ENCODE measurements around the gene CLPSL2. TPM values are rescaled to one million over a fixed set of nuclear protein-coding genes. Genes with fewer than 3 reads are reported as not detected.
A peak's percentile ranks its signal among the peaks of the same experiment; 100 is the strongest.

CLPSL2 gene
- total RNA-seq, 2 donors from 2014 or later: not detected

DNA sequence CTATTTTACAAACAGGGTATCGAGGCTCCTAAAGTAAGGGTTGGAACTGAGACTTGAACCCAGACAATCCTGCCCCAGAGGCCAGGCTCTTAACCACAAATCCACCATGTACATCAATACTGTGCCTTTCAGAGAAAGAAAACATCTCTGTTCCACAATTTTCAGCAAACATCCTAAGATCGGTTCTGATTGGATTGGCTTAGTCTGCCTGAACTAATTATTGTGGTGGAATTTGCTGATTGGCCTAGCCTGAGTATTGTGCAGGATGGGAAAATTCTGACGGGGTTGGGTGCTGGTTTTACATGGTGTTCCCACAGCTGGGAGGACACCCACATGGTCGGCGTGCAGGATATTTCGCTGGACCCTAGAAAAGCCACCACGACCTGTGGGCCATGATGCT, 4.3 kb downstream of the CLPSL2 start, which contains the start of gene CLPSL1:
TSS of gene CLPSL1 (plus strand) at position 301 of the 400 bp plus-strand sequence. CDS start at position 393, 92 bp downstream.
- Histone ChIP-seq H3K9me3 (no peaks in the 10 kb centered on the region), H3K36me3 (replicated peaks in 1 of 2; ENCODE audit: insufficient read depth in 1 of 2, low read depth in 2 of 2) (no peaks in the 10 kb centered on the region), H3K27me3 (no peaks in the 10 kb centered on the region), H3K4me3 (no peak within 1 kb of the TSS), H3K4me1 (peaks cover 23% of the 10 kb centered on the region), H3K27ac (no peak within 1 kb of the TSS)
- intact Hi-C loops (cut with DNase I): no loop called here
- WGBS, 2 donors: 86 to 87% methylated on average over 6 to 7 of the region's 7 CpGs
- ATAC-seq (no peak), DNase-seq (no peak)
- TF ChIP-seq POLR2A (IDR thresholded peaks at IDR 0.05): no peak
- TF ChIP-seq, protein P1, sequence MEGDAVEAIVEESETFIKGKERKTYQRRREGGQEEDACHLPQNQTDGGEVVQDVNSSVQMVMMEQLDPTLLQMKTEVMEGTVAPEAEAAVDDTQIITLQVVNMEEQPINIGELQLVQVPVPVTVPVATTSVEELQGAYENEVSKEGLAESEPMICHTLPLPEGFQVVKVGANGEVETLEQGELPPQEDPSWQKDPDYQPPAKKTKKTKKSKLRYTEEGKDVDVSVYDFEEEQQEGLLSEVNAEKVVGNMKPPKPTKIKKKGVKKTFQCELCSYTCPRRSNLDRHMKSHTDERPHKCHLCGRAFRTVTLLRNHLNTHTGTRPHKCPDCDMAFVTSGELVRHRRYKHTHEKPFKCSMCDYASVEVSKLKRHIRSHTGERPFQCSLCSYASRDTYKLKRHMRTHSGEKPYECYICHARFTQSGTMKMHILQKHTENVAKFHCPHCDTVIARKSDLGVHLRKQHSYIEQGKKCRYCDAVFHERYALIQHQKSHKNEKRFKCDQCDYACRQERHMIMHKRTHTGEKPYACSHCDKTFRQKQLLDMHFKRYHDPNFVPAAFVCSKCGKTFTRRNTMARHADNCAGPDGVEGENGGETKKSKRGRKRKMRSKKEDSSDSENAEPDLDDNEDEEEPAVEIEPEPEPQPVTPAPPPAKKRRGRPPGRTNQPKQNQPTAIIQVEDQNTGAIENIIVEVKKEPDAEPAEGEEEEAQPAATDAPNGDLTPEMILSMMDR (IDR thresholded peaks at IDR 0.05): no peak

GRCh38 chr6:35781290-35781689, 4.9 kb downstream of the CLPSL2 start:
- WGBS, 2 donors: 90 to 93% methylated on average over 2 of the region's 2 CpGs
- Histone ChIP-seq H3K27ac (no peak overlapping the region), H3K4me1 (peaks cover 22% of the 10 kb centered on the region), H3K36me3 (replicated peaks in 1 of 2; ENCODE audit: insufficient read depth in 1 of 2, low read depth in 2 of 2) (no peaks in the 10 kb centered on the region), H3K9me3 (no peaks in the 10 kb centered on the region), H3K27me3 (no peaks in the 10 kb centered on the region), H3K4me3 (no peak overlapping the region)
- no peak for TF ChIP-seq POLR2A (IDR thresholded peaks at IDR 0.05)
- TF ChIP-seq, protein P1 (IDR thresholded peaks at IDR 0.05): no peak
- ATAC-seq (no peak), DNase-seq (no peak)
- intact Hi-C loops (cut with DNase I): no loop called here

GRCh38 chr6:35782424-35782823, 6.0 kb downstream of the CLPSL2 start:
- TF ChIP-seq, protein P1 (IDR thresholded peaks at IDR 0.05): no peak
- TF ChIP-seq POLR2A (IDR thresholded peaks at IDR 0.05): no peak
- Histone ChIP-seq H3K36me3 (replicated peaks in 1 of 2; ENCODE audit: insufficient read depth in 1 of 2, low read depth in 2 of 2) (no peaks in the 10 kb centered on the region), H3K27me3 (no peaks in the 10 kb centered on the region), H3K27ac (no peak overlapping the region), H3K4me1 (peaks cover 19% of the 10 kb centered on the region), H3K9me3 (no peaks in the 10 kb centered on the region), H3K4me3 (no peak overlapping the region)
- no peak for ATAC-seq
- 39 to 41% methylated on average over 3 of the region's 3 CpGs for WGBS, 2 donors
- intact Hi-C loops (cut with DNase I): no loop called here
- DNase-seq: peak; percentile 47 to 71 (median 68)

GRCh38 chr6:35784200-35784599, 7.8 kb downstream of the CLPSL2 start:
- intact Hi-C loops (cut with DNase I): no loop called here

GRCh38 chr6:35786272-35786671, 9.9 kb downstream of the CLPSL2 start:
- ATAC-seq: no peak
- no peaks in the 10 kb centered on the region for H3K27me3 ChIP-seq
- H3K9me3 ChIP-seq: no peaks in the 10 kb centered on the region
- peak overlapping the region; percentile 66 to 96 (median 89) for H3K27ac ChIP-seq
- H3K4me3 ChIP-seq: no peak overlapping the region
- WGBS, 2 donors: 69 to 84% methylated on average over 2 of the region's 2 CpGs
- intact Hi-C loops (cut with DNase I): no loop called here
- peaks cover 53% of the 10 kb centered on the region for H3K4me1 ChIP-seq
- no peak for DNase-seq
- H3K36me3 ChIP-seq (replicated peaks in 1 of 2; ENCODE audit: insufficient read depth in 1 of 2, low read depth in 2 of 2): no peaks in the 10 kb centered on the region
- no peak for TF ChIP-seq POLR2A (IDR thresholded peaks at IDR 0.05)
- TF ChIP-seq, protein P1 (IDR thresholded peaks at IDR 0.05): no peak

More at GRCh38 chr6:35784200-35784599, 7.8 kb downstream of the CLPSL2 start:
- TF ChIP-seq, protein P1 (IDR thresholded peaks at IDR 0.05): no peak
- TF ChIP-seq POLR2A (IDR thresholded peaks at IDR 0.05): no peak
- H3K9me3 ChIP-seq: no peaks in the 10 kb centered on the region
- no peak for ATAC-seq
- H3K36me3 ChIP-seq (replicated peaks in 1 of 2; ENCODE audit: insufficient read depth in 1 of 2, low read depth in 2 of 2): no peaks in the 10 kb centered on the region
- no peak overlapping the region for H3K27ac ChIP-seq
- H3K4me1 ChIP-seq: peaks cover 33% of the 10 kb centered on the region
- no peak for DNase-seq
- H3K4me3 ChIP-seq: no peak overlapping the region
- 41 to 54% methylated on average over 2 of the region's 2 CpGs for WGBS, 2 donors
- no peaks in the 10 kb centered on the region for H3K27me3 ChIP-seq

Data from body of pancreas (tissue), 4 donors.